HepG2 (cell line): ENCODE measurements around the gene MLXIPL. TPM values are rescaled to one million over a fixed set of nuclear protein-coding genes. Genes with fewer than 3 reads are reported as not detected.
A peak's percentile ranks its signal among the peaks of the same experiment; 100 is the strongest.

Experiments
- CBFB ChIP-seq: sonication (generic); formaldehyde crosslinking; IDR thresholded peaks from 2 replicates; pipeline ENCODE4 v1.4.0; 2020; ENCODE audit warnings: missing genetic modification reagents
- FOXP4 ChIP-seq: sonication (generic); formaldehyde crosslinking; IDR thresholded peaks from 2 replicates; pipeline ENCODE4 v1.4.0; 2020; ENCODE audit warnings: missing genetic modification reagents
- GTF3A ChIP-seq: sonication (generic); formaldehyde crosslinking; conservative IDR thresholded peaks from 2 replicates; pipeline ENCODE4 v1.4.0; 2020; ENCODE audit warnings: mild to moderate bottlenecking, missing genetic modification reagents
- HES4 ChIP-seq: sonication (generic); formaldehyde crosslinking; IDR thresholded peaks from 2 replicates; pipeline ENCODE4 v1.9.0; 2021; ENCODE audit warnings: mild to moderate bottlenecking, missing genetic modification reagents, borderline replicate concordance
- HNRNPLL ChIP-seq: fragments of 200-400 bp; formaldehyde crosslinking; IDR thresholded peaks from 2 replicates; pipeline ENCODE4 v1.6.1; 2017; ENCODE audit warnings: mild to moderate bottlenecking, low read depth, low read length; ENCODE audit not compliant: poor library complexity, severe bottlenecking
- KAT8 ChIP-seq: IDR thresholded peaks from 2 replicates; pipeline ENCODE4 v1.6.1; 2016; ENCODE audit warnings: missing genetic modification reagents, missing compliant biosample characterization
- KDM5A ChIP-seq: fragments of 200-600 bp; sonication (generic); IDR thresholded peaks from 2 replicates; pipeline ENCODE4 v1.7.0; 2018; ENCODE audit warnings: antibody characterized with exemption, mild to moderate bottlenecking, low read length, borderline replicate concordance
- MTF2 ChIP-seq: sonication (generic); formaldehyde crosslinking; IDR thresholded peaks from 2 replicates; pipeline ENCODE4 v1.5.0; 2020; ENCODE audit warnings: missing genetic modification reagents, borderline replicate concordance
- NFE2 ChIP-seq: sonication (generic); formaldehyde crosslinking; IDR thresholded peaks from 2 replicates; pipeline ENCODE4 v1.4.0; 2020; ENCODE audit warnings: missing genetic modification reagents
- SIN3B ChIP-seq: fragments of 150-350 bp; IDR thresholded peaks from 2 replicates; pipeline ENCODE4 v1.6.1; 2014; ENCODE audit warnings: low read length
- TCF7L2 ChIP-seq: IDR thresholded peaks from 2 replicates; pipeline ENCODE4 v1.6.1; 2011; ENCODE audit warnings: mild to moderate bottlenecking, low read depth, low read length, moderate library complexity
- ZFP91 ChIP-seq: sonication (generic); formaldehyde crosslinking; IDR thresholded peaks from 2 replicates; pipeline ENCODE4 v1.9.0; 2022; ENCODE audit warnings: missing genetic modification reagents, mild to moderate bottlenecking, borderline replicate concordance
- ZNF207 ChIP-seq: fragments of 450-650 bp; IDR thresholded peaks from 2 replicates; pipeline ENCODE4 v1.6.1; 2016; ENCODE audit warnings: antibody characterized with exemption, borderline replicate concordance
- ZNF44 ChIP-seq: sonication (generic); formaldehyde crosslinking; IDR thresholded peaks from 2 replicates; pipeline ENCODE4 v1.5.1; 2020; ENCODE audit warnings: mild to moderate bottlenecking, missing genetic modification reagents
- ZNF451 ChIP-seq: sonication (generic); formaldehyde crosslinking; IDR thresholded peaks from 2 replicates; pipeline ENCODE4 v1.5.0; 2020; ENCODE audit warnings: mild to moderate bottlenecking, missing genetic modification reagents
- ZNF616 ChIP-seq: sonication (generic); formaldehyde crosslinking; IDR thresholded peaks from 2 replicates; pipeline ENCODE4 v1.5.0; 2020; ENCODE audit warnings: low read depth, mild to moderate bottlenecking, missing genetic modification reagents
- ZNF672 ChIP-seq: sonication (generic); formaldehyde crosslinking; IDR thresholded peaks from 2 replicates; pipeline ENCODE4 v1.8.1; 2022; ENCODE audit warnings: missing genetic modification reagents
- ZNF792 ChIP-seq: IDR thresholded peaks from 2 replicates; pipeline ENCODE4 v1.6.1; 2016
- polyA plus RNA-seq, 8 experiments: library from polyadenylated mRNA; depleted of rRNA in 3 of 8; stranded (reverse) in 7 of 8; unstranded in 1 of 8; fragments of >200 nt; fragmentation: Illumina TruSeq in 4 of 8; extraction: Trizol in 4 of 8; gene quantifications; 2 replicates each; pipeline versions ENCODE4 v1.2.1 to v1.2.3, GENCODE V29; 2011 to 2016; ENCODE audit warnings: low read depth in 4 of 8, missing spikeins in 1 of 8, mixed read lengths in 1 of 8; ENCODE audit not compliant: insufficient read depth in 1 of 8
- total RNA-seq, 5 experiments: library from RNA; depleted of rRNA; stranded (reverse); fragments of >200 nt; fragmentation: Illumina TruSeq; extraction: Trizol; gene quantifications; 2 replicates each; pipeline ENCODE4 v1.2.3, GENCODE V29; 2016; ENCODE audit warnings: low read depth in 1 of 5
- TF ChIP-seq, protein P1 (sequence below): IDR thresholded peaks from 2 replicates; pipeline ENCODE4 v1.6.1; 2012; ENCODE audit warnings: low read depth, low read length, improper control_type of control experiment
- TF ChIP-seq, protein P2 (sequence below): sonication (generic); formaldehyde crosslinking; IDR thresholded peaks from 2 replicates; pipeline ENCODE4 v1.4.0; 2020; ENCODE audit warnings: missing genetic modification reagents

The MLXIPL gene
- total and polyA plus RNA-seq, 2 of the 13 experiments (the other 11 are each of a cell fraction or from before 2014, with no cell fraction given): 51.6 to 60.1 TPM

- TF ChIP-seq, protein P1, sequence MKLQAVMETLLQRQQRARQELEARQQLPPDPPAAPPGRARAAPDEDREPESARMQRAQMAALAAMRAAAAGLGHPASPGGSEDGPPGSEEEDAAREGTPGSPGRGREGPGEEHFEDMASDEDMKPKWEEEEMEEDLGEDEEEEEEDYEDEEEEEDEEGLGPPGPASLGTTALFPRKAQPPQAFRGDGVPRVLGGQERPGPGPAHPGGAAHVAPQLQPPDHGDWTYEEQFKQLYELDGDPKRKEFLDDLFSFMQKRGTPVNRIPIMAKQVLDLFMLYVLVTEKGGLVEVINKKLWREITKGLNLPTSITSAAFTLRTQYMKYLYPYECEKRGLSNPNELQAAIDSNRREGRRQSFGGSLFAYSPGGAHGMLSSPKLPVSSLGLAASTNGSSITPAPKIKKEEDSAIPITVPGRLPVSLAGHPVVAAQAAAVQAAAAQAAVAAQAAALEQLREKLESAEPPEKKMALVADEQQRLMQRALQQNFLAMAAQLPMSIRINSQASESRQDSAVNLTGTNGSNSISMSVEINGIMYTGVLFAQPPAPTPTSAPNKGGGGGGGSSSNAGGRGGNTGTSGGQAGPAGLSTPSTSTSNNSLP: peak; percentile 61
- TF ChIP-seq ZNF207 (no peak), ZNF672 (CRISPR knock-in tag) (0 out of 2 replicates have a peak, but pooled peaks have one; percentile 35), CBFB (CRISPR knock-in tag) (peak; percentile 99), FOXP4 (CRISPR knock-in tag) (peak; percentile 90), ZNF451 (CRISPR knock-in tag) (no peak; the same call in 1 of the 2 replicates), HES4 (CRISPR knock-in tag) (0 out of 2 replicates have a peak, but pooled peaks have one; percentile 37), MTF2 (CRISPR knock-in tag) (no peak), ZNF44 (CRISPR knock-in tag) (no peak; the same call in 1 of the 2 replicates), KAT8 (CRISPR knock-in tag) (no peak; the same call in 1 of the 2 replicates), GTF3A (CRISPR knock-in tag) (no peak), HNRNPLL (peak; percentile 66), ZNF616 (CRISPR knock-in tag) (no peak), NFE2 (CRISPR knock-in tag) (no peak), SIN3B (no peak), TCF7L2 (no peak), ZNF792 (CRISPR knock-in tag) (peak; percentile 78), ZFP91 (CRISPR knock-in tag) (peak; percentile 90), KDM5A (no peak)
- TF ChIP-seq, protein P2, sequence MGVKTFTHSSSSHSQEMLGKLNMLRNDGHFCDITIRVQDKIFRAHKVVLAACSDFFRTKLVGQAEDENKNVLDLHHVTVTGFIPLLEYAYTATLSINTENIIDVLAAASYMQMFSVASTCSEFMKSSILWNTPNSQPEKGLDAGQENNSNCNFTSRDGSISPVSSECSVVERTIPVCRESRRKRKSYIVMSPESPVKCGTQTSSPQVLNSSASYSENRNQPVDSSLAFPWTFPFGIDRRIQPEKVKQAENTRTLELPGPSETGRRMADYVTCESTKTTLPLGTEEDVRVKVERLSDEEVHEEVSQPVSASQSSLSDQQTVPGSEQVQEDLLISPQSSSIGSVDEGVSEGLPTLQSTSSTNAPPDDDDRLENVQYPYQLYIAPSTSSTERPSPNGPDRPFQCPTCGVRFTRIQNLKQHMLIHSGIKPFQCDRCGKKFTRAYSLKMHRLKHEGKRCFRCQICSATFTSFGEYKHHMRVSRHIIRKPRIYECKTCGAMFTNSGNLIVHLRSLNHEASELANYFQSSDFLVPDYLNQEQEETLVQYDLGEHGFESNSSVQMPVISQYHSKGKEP (CRISPR knock-in tag): no peak
Measured at GRCh38 chr7:73622909-73623797, 1.2 kb downstream of the MLXIPL start (continued).
